COLO829 (cell line): Measurements from ENCODE around the gene MDGA2.

Source experiments
- DNase-seq: peaks from one replicate; pipeline ENCODE4 v3.0.0; 2012; ENCODE audit warnings: low spot score

Gene MDGA2

DNA sequence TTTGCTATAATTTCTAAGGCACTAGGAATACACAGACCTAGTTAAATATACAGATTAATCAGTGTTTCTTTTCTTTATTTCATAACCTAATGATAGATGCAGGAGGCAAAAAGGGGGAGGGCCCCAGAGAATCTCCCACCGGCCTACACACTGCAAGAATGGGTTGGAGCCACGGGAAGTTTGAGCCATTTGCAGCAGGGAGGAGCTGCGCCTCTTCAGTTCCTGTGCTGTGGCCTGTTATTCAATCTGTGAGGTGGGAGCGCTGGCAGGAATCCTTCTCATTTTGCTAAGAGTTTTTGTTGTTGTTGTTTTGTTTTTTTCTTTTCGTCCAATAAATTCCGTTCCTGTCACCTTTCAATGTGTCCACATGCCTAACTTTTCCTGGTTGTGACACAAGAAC, 772.6 kb downstream of the MDGA2 start:
- no peak for DNase-seq

DNA sequence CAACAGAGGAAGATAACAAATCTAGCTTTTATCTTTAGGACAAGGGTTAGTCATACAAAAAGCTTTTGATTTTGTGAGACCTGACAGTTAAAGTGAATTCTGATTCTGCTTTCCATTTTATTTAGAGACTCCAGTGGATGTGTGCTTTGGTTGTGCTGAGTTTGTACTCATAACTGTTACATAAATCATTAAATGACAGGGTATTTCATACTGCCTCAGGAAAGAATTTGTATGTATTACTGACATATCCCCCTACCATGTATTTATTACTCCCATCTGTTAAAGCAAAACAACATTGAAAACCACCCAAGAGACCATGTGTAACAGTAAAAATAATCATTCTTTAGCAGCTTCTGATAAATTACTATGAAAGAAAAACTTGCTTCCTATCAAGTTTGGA, 780.9 kb downstream of the MDGA2 start:
- DNase-seq: no peak

DNA sequence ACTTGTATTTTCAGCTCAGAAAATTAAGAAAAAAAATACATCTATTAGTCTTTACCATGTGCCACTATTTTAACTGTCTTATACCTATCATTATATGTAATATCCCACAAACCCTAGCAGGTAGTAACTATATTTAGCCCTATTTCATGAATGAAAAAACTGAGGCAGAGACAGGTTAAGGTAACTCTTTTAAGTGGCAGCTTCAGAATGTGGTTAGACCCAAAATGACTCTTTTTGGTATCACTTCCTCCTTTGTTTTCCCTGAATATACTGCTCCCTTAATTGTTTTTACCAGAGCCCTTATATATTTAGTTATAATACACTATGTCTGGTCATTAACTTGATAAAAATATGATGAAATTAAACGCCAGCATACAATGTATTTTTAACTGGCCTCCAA, 788.3 kb downstream of the MDGA2 start:
- no peak for DNase-seq

DNA sequence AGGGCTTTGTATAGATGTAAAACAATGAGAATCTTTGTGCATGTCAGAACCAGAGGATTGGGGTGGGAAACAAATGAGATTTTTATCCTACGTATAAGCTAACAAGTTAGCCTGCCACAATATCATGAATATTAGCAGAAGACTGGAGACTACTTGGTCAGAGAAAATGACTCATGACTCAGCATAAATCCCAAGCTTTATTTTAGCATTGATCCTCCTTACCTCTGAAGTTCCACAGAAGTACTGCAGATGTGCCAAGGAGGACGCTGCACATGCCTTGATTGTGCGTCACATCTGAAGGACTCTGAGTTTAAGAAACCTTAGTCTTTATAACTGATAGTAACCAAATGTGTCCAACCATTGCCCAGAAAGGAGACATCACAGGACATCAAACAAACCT, 789.8 kb downstream of the MDGA2 start:
- DNase-seq: no peak

DNA sequence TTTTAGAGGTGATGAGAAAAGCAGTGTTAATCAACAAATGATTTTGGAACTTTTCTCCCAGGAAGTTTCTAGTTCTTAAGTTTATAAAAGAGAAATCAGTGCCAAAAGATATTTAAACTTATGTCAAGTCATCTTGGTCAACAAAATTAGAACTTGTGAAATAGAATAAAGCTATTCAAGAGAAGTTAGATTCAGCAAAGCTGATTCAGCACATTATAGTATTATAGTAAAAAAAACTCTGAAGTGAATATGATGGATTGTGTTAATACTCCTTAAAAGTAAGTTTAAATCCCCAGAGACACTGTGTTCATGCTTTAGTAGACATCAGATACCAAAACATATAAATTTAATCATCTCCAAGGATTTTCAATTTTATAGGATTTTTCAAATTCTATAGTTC, 813.7 kb downstream of the MDGA2 start:
- DNase-seq: no peak

DNA sequence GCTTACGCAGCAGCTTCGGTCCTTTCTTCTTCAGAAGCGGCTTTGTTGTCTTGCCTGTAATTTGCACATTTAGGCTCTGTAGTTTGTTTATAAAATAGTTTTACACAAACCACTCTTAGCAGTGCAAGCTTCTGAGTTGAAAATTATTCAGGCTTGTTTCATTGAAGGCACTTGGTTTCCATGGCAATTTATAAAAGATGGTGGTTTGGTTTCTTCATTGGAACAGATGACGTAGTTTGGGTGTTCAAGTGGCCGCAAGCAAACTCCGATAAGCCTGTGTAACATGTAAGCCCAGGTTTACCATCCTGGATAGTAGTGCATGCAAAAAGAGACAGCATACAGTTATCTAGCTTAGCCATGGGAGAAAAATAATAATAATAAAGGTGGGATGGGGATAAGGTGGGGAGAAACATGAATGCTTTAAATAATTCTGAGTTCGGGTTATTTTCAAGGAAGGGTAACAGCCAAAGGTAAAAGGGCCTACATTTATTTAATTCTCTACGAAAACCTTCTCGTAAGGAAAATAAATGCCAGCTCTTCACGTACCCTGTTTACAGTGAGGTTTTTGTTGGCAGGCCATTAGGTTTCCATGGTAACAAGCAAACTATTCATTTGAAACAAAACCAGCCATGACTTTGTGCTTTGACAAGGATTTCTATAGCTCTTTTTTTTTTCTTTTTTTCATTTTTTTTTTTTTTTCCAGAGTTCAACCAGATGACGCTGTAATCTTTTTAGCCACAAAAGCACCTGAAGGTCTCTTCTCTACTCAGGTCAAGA, 834.3 kb downstream of the MDGA2 start:
- peak; percentile 50 for DNase-seq

DNA sequence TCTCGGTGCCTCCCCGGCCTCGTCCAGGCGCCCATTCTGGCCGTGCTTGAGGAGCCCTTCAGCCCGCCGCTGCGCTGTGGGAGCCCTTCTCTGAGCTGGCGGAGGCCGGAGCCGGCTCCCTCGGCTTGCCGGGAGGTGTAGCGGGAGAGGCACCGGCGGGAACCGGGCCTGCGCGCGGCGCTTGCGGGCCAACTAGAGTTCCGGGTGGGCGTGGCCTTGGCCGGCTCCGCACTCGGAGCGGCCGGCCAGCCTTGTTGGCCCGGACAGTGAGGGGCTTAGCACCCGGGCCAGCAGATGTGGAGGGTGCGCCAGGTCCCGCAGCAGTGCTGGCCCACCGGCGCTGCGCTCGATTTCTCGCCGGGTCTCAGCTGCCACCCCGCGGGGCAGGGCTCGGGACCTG, 855.1 kb downstream of the MDGA2 start:
- no peak for DNase-seq

DNA sequence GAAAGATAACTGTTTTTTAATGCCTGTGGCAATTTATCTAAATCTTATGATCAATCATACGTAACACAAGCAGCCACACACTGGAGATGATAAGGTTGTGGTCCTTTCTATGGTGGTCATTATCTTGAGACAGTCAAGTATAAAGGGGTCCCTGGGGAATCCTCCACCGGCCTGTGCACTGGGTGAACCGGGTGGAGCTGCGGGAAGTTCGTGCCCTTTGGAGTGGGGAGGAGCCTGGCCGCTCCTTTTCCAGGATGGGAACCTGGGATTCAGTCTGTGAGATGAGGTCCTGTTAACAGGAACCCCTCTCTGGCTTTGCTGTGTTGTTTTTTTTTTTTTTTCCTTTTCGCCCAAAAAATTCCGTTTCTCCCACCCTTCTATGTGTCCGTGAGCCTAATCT, 856.3 kb downstream of the MDGA2 start:
- DNase-seq: no peak

DNA sequence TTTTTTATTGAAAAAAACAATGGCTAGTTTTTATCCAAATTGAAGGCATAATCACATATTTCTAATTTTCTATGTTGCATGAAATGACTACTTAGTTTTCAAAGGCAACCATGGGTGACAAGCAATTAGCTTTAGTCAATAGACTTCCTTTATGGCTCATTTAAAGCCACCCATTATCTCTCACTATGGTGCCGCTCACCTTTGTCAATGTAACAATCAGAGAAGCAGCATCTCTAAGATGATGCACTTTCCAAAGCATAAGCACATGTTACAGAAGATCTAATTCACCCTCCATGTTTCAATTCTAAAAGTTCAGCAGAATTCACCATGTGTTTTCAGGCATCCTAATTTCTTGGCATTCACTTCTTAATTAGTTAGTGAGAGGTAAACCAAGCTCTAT, 857.3 kb downstream of the MDGA2 start:
- DNase-seq: no peak

DNA sequence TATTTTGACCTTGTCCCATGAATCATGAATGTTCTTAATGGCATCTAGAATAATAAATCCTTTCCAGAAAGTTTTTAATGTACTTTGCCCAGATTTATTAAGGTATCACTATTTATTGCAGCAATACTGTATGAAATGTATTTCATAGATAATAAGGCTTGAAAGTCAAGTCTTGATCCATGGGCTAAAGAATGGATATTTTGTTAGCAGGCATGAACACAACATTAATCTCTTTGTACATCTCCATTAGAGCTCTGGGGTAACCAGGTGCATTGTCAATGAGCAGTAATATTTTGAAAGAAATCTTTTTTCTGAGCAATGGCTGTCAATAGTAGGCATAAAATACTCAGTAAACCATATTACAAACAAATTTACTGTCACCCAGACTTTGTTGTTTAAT, 882.3 kb downstream of the MDGA2 start:
- no peak for DNase-seq
